ENCODE measurements around the gene CDCP1.
"Not testable (repeated sequence)": the region's sequence is repeated elsewhere in the genome, so short reads cannot be mapped to it uniquely, and the experiment has no call there.

CDCP1 gene

DNA sequence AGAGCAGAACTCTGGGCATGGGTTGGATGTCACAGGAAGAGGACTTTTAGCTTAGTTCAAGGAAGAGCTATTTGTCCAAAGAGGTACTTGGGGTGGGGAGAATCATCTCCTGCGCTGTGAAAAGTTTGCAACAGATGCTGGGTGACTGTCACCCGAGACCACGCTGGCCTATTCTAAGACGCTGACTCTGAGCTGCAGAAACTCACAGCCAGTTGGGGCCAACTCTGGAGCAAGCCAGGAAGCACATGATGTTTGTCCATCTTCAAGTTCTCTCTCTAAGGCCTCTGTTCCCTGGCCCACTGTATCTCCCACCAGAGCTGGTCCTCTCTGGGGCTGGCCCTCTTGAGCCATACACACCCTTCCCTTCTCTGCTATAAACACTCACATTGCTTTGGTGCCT, 17.9 kb upstream of the CDCP1 start:
- DNase-seq (ENCODE audit: insufficient read length, low spot score): no peak

DNA sequence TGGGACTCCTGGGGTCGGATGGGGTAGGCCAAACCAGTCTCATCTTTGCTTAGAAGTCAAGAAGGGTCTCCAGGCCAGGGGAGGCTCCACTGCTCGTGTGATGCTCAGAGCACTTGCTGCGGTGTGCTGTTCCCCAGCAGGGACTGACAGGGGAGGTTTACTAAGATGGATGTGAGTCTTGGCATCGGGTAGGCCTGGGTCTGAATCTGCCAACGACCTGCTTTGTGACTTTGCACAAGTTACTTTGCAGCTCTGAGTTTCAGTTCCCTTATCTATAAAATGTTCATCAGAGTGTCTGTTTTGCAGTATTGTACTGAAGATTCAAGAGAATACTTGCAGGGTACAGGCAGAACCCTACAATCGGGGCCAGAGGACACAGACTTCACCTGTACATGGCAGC, 17.3 kb upstream of the CDCP1 start:
- FAIRE-seq: no peak
- no peak for TF ChIP-seq POLR2A (IDR thresholded peaks at IDR 0.05; ENCODE audit: low read depth, low read length)
- no peak for DNase-seq (ENCODE audit: insufficient read length, low spot score)

More for the DNA sequence above, 17.9 kb upstream of the CDCP1 start:
- no peak for TF ChIP-seq POLR2A (IDR thresholded peaks at IDR 0.05; ENCODE audit: low read depth, low read length)
- no peak for FAIRE-seq

DNA sequence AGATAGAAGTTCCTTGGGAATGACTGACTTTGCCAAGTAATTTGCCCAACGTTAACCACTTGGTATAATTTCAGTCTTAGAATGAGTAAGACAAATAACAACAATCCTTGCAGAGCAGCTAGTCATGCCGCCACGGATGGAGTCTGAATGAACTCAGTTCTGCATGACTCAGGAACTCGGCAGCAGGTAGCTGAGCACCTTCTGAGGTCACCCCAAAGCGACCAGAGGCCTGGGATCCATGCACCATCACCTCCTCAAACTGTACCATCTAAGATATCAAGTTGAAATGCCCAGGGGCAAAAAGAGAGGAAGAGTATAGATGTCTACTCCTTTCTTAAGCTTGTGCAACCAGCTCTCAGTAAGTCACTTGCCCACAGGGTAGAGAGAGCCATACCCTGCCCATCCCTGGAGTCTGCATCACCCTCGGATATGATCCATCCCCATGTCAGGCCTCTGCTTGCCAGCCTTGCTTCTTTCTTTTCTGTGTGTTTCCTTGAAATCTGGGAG, 8.5 kb upstream of the CDCP1 start:
- FAIRE-seq: peak; percentile 82
- TF ChIP-seq POLR2A (IDR thresholded peaks at IDR 0.05; ENCODE audit: low read depth, low read length): no peak
- no peak for DNase-seq (ENCODE audit: insufficient read length, low spot score)

- DNase-seq (ENCODE audit: insufficient read length, low spot score): no peak
- TF ChIP-seq POLR2A (IDR thresholded peaks at IDR 0.05; ENCODE audit: low read depth, low read length): no peak
- FAIRE-seq: no peak
These were observed 7.7 kb upstream of the CDCP1 start for GRCh38 chr3:45153658-45154437.

DNA sequence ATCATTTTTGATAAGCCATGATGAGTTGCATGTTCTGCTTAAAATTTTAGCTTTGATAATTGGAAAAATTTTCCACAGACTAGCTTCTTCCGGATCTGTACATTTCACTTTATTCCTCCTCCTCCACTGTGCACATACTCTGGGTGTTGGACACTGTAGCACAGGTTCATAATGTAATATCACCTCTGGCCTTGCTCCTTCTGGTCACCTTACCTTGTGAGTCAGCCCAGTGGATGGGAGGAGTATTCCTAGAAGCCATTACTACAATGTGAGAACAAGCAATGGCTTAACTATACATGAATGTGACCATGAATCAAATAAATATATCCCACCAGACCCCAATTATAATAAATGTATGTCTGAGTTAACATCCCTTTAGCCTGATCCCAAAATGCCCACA, 6.1 kb upstream of the CDCP1 start:
- DNase-seq (ENCODE audit: insufficient read length, low spot score): no peak
- no peak for TF ChIP-seq POLR2A (IDR thresholded peaks at IDR 0.05; ENCODE audit: low read depth, low read length)
- FAIRE-seq: no peak

- FAIRE-seq (no peak), DNase-seq (ENCODE audit: insufficient read length, low spot score) (no peak)
- TF ChIP-seq POLR2A (IDR thresholded peaks at IDR 0.05; ENCODE audit: low read depth, low read length): no peak
These were observed 4.9 kb upstream of the CDCP1 start for GRCh38 chr3:45151100-45151499.

DNA sequence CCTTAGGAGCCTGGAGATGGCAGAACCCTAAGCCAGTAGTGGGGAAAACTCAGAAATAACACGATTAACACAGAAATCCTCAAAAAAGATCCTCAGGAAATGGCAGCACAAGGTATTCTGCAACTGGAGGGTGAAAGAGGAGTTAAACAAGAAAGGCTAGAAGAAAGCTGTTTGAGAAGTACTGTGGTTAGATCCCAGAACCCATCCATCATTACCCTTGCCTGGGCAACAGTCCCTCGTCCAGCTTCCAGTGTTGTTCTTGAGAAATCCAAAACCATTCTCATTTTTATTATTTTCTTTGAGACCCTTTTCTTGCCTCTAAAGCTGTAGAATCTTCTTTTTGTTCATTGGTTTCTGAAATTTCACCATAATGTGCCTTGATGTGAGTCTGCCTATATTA, 2.7 kb upstream of the CDCP1 start:
- no peak for DNase-seq (ENCODE audit: insufficient read length, low spot score)
- no peak for FAIRE-seq
- no peak for TF ChIP-seq POLR2A (IDR thresholded peaks at IDR 0.05; ENCODE audit: low read depth, low read length)

GRCh38 chr3:45145223-45145622, 955 bp downstream of the CDCP1 start:
- TF ChIP-seq POLR2A (IDR thresholded peaks at IDR 0.05; ENCODE audit: low read depth, low read length): no peak
- DNase-seq (ENCODE audit: insufficient read length, low spot score) (no peak), FAIRE-seq (no peak)

GRCh38 chr3:45143673-45144671, 2.2 kb downstream of the CDCP1 start:
- no peak for TF ChIP-seq POLR2A (IDR thresholded peaks at IDR 0.05; ENCODE audit: low read depth, low read length)
- DNase-seq (ENCODE audit: insufficient read length, low spot score): no peak
- no peak for FAIRE-seq

DNA sequence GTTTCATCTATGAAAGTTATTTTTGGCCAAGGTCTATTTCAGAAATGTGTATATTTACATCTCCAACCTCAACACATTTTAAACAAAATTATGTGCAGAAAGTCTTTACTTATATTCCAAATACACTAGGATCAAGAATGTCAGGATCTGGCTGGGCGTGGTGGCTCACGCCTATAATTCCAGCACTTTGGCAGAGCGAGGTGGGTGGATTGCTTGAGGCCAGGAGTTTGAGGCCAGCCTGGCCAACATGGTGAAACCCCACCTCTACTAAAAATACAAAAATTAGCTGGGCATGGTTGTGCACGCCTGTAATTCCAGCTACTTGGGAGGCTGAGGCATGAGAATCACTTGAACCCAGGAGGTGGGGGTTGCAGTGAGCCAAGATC, 5.4 kb downstream of the CDCP1 start:
- DNase-seq (ENCODE audit: insufficient read length, low spot score); FAIRE-seq: not testable (repeated sequence)

GRCh38 chr3:45140141-45140769, 5.9 kb downstream of the CDCP1 start:
- DNase-seq (ENCODE audit: insufficient read length, low spot score) (no peak), FAIRE-seq (no peak)
- TF ChIP-seq POLR2A (IDR thresholded peaks at IDR 0.05; ENCODE audit: low read depth, low read length): no peak

DNA sequence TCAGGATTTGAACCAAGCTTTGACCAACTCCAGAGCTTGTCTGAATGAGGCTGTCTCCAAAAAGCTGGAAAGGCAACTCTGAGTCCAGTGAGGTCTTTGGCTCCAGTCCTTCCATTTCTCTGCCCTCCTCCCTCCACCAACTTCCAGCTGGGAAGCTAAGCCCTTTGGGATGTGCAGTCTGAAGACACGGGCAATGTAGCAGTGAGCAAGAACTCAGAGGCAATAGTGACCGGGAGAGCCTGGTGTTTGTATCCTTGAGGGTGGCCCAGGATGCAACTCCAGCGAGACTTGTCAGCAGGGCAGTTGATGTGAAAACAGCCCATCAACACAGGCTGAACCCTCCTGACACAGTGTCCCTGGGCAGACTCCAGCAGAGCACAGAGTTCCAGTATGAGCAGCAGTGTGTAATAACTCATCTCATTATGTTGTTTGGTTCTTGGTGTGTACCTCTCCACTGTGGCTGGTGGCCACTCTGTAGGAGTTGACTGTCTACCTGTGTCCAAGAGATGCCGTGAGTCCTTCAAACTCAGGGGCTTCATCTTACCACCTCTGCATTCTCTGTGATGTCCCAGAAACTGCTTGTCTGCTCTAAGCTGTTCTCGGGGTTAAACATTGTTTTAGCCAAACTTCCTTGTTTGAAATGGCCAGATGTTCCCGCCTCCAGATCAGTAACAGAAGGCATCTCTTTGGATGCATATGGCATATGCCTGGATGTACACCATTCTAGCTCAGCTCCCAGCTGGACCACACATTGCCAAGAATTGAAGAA, 6.6 kb downstream of the CDCP1 start:
- DNase-seq (ENCODE audit: insufficient read length, low spot score): no peak
- no peak for FAIRE-seq
- TF ChIP-seq POLR2A (IDR thresholded peaks at IDR 0.05; ENCODE audit: low read depth, low read length): no peak

DNA sequence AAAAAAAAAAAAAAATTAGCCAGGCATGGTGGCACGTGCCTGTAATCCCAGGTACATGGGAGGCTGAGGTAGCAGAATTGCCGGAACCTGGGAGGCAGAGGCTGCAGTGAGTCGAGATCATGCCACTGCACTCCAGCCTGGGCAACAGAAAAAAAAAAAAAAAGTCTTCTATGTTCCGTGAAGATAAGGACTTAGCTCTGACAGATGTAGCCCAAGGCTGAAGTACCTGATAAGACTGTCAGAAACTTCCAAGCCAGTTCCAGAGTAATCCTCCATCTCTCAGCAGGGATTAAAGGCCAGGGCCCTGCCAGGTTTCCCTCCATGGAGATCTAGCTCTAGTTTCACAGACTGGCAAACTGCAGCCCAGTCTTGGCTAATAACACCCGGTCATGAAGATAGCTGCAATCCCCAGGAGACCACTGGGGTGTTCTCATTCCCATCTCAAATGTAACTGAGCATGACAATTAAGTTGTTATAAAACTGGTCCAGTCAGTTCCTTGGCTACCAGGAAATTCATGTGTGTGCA, 8.5 kb downstream of the CDCP1 start:
- DNase-seq (ENCODE audit: insufficient read length, low spot score): no peak
- no peak for FAIRE-seq
- no peak for TF ChIP-seq POLR2A (IDR thresholded peaks at IDR 0.05; ENCODE audit: low read depth, low read length)
